ENCODE measurements around the gene GGTLC2. TPM values are rescaled to one million over a fixed set of nuclear protein-coding genes. Genes with fewer than 3 reads are reported as not detected.
"Not testable (repeated sequence)": the region's sequence is repeated elsewhere in the genome, so short reads cannot be mapped to it uniquely, and the experiment has no call there.

Gene GGTLC2
- not detected for total RNA-seq

- ATAC-seq (ENCODE audit: low read depth); H3K36me3 Mint-ChIP-seq; H3K27me3 Mint-ChIP-seq; H3K27ac Mint-ChIP-seq; DNase-seq; H3K9me3 Mint-ChIP-seq; H3K4me3 Mint-ChIP-seq; H3K4me1 Mint-ChIP-seq; POLR2A ChIA-PET: not testable (repeated sequence)
Measured at GRCh38 chr22:22644314-22644713, at the start of gene GGTLC2. GGTLC2 (plus strand) TSS chr22:22644614; CDS start chr22:22646346, 1,732 bp downstream.

- H3K27me3 Mint-ChIP-seq, result peaks cover 18% of the 10 kb centered on the region
- no peak for DNase-seq
- H3K27ac Mint-ChIP-seq, result no peak overlapping the region
- no peak overlapping the region for H3K4me3 Mint-ChIP-seq
- H3K36me3 Mint-ChIP-seq, result no peaks in the 10 kb centered on the region
- POLR2A ChIA-PET, result no interaction called here
- peaks cover 6% of the 10 kb centered on the region for H3K4me1 Mint-ChIP-seq
- no peaks in the 10 kb centered on the region for H3K9me3 Mint-ChIP-seq
- ATAC-seq (ENCODE audit: low read depth), result no peak
Measured at GRCh38 chr22:22595001-22595835, 49.2 kb upstream of the GGTLC2 start.

GRCh38 chr22:22598144-22598543 lies 46.3 kb upstream of the GGTLC2 start:
- Mint-ChIP-seq H3K4me1 (peaks cover 6% of the 10 kb centered on the region), H3K36me3 (no peaks in the 10 kb centered on the region), H3K27ac (no peak overlapping the region), H3K9me3 (no peaks in the 10 kb centered on the region), H3K4me3 (no peak overlapping the region), H3K27me3 (peaks cover 8% of the 10 kb centered on the region)
- ATAC-seq (ENCODE audit: low read depth), result no peak
- no peak for DNase-seq
- POLR2A ChIA-PET, result no interaction called here

- Mint-ChIP-seq H3K4me3 (no peak overlapping the region), H3K36me3 (no peaks in the 10 kb centered on the region), H3K9me3 (no peaks in the 10 kb centered on the region), H3K27ac (no peak overlapping the region), H3K4me1 (peaks cover 2% of the 10 kb centered on the region), H3K27me3 (peaks cover 10% of the 10 kb centered on the region)
- ATAC-seq (ENCODE audit: low read depth) (no peak), DNase-seq (no peak)
- POLR2A ChIA-PET, result no interaction called here
Measured at GRCh38 chr22:22599248-22599647, 45.2 kb upstream of the GGTLC2 start.

- POLR2A ChIA-PET, result no interaction called here
- ATAC-seq (ENCODE audit: low read depth), result no peak
- no peak for DNase-seq
- peaks cover 2% of the 10 kb centered on the region for H3K4me1 Mint-ChIP-seq
- H3K27me3 Mint-ChIP-seq, result peaks cover 10% of the 10 kb centered on the region
- H3K9me3 Mint-ChIP-seq, result no peaks in the 10 kb centered on the region
- no peaks in the 10 kb centered on the region for H3K36me3 Mint-ChIP-seq
- H3K27ac Mint-ChIP-seq, result no peak overlapping the region
- H3K4me3 Mint-ChIP-seq, result no peak overlapping the region
Measured at GRCh38 chr22:22600531-22601261, 43.7 kb upstream of the GGTLC2 start.

DNA sequence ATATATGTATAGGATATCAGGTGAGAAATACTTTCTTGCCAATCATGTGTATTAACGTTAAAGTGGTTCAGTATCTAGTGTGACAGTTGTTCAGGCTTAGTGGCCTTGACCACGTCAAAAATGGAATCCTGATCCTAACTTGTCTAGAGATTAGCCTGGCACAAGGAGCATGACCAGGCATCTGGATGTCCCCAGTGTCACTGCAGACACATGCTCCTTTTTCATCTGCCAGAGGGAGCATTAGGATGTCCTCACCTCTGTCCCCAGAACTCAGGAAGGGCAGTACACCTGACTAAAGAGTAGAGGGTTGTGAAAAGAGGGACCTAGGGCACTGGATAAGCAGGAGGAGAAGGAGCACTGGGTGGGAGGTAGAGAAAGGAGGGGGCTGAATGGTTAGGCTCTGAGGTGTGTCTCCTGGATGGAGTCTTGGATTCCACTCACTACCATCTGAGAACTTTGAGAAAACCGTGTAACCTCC lies 40.9 kb upstream of the GGTLC2 start:
- no peaks in the 10 kb centered on the region for H3K9me3 Mint-ChIP-seq
- H3K27me3 Mint-ChIP-seq, result peaks cover 14% of the 10 kb centered on the region
- no peak overlapping the region for H3K27ac Mint-ChIP-seq
- DNase-seq (no peak), ATAC-seq (ENCODE audit: low read depth) (no peak)
- H3K36me3 Mint-ChIP-seq, result no peaks in the 10 kb centered on the region
- no peak overlapping the region for H3K4me3 Mint-ChIP-seq
- peaks cover 2% of the 10 kb centered on the region for H3K4me1 Mint-ChIP-seq
- POLR2A ChIA-PET, result no interaction called here

DNA sequence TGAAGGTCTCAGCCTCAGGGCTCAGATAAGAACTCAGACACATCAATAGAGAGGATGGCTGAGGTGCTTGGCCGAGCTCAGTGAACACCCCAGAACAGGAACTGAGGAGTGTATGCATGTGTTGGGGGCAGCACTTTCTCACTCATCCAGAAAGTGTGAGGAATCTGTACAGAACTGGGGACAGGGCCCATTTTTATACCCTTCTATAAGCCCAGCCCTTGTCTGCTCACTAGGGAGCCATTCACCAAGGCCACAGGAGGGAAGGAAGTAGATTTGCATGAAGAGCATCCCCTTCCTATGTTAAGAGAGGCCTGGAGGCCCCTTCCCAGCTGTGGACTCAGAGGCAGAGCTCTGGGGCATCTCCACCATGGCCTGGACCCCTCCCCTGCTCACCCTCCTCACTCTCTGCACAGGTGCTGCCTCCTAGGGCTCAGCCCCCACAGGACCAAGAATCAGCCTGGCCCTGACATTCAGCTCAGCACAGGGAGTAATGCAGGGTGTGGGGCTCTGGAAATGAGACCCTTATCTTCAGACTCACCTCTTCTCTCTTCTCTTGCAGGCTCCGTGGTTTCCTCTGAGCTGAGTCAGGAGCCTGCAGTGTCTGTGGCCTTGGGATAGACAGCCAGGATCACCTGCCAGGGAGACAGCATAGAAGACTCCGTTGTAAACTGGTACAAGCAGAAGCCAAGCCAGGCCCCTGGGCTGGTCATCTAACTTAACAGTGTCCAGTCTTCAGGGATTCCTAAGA lies 39.9 kb upstream of the GGTLC2 start:
- H3K27ac Mint-ChIP-seq, result no peak overlapping the region
- H3K4me3 Mint-ChIP-seq, result no peak overlapping the region
- no peaks in the 10 kb centered on the region for H3K36me3 Mint-ChIP-seq

GRCh38 chr22:22605074-22605404 lies 39.4 kb upstream of the GGTLC2 start:
- no peak overlapping the region for H3K27ac Mint-ChIP-seq

More for the DNA sequence above, 39.9 kb upstream of the GGTLC2 start:
- POLR2A ChIA-PET, result no interaction called here
- ATAC-seq (ENCODE audit: low read depth), result no peak
- Mint-ChIP-seq H3K27me3 (peaks cover 13% of the 10 kb centered on the region), H3K9me3 (no peaks in the 10 kb centered on the region), H3K4me1 (no peaks in the 10 kb centered on the region)
- no peak for DNase-seq

GRCh38 chr22:22608022-22608421 lies 36.4 kb upstream of the GGTLC2 start:
- H3K27ac Mint-ChIP-seq; H3K4me3 Mint-ChIP-seq; H3K4me1 Mint-ChIP-seq; H3K9me3 Mint-ChIP-seq; DNase-seq; POLR2A ChIA-PET; H3K36me3 Mint-ChIP-seq; ATAC-seq (ENCODE audit: low read depth): not testable (repeated sequence)
- H3K27me3 Mint-ChIP-seq, result peaks cover 16% of the 10 kb centered on the region

More at GRCh38 chr22:22605074-22605404, 39.4 kb upstream of the GGTLC2 start:
- H3K9me3 Mint-ChIP-seq, result no peaks in the 10 kb centered on the region
- ATAC-seq (ENCODE audit: low read depth) (no peak), DNase-seq (no peak)
- POLR2A ChIA-PET, result no interaction called here
- H3K36me3 Mint-ChIP-seq, result no peaks in the 10 kb centered on the region
- no peaks in the 10 kb centered on the region for H3K4me1 Mint-ChIP-seq
- peaks cover 17% of the 10 kb centered on the region for H3K27me3 Mint-ChIP-seq
- no peak overlapping the region for H3K4me3 Mint-ChIP-seq

DNA sequence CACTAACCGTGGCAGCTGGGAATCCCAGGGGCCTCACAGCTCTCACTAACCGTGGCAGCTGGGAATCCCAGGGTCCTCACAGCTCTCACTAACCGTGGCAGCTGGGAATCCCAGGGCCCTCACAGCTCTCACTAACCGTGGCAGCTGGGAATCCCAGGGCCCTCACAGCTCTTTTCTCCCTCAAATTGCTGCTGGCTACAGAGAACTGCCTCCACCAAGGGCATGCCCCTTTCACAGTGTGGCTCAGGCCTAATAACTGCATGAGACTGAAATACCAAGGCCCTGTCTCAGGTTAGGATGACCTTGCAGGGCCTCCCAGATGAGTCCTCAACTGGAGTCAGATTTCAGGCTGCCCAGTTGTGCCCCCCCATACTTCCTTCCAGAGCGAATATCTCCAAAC lies 35.1 kb upstream of the GGTLC2 start:
- no peak overlapping the region for H3K27ac Mint-ChIP-seq
- no peak for ATAC-seq (ENCODE audit: low read depth)
- H3K36me3 Mint-ChIP-seq, result no peaks in the 10 kb centered on the region
- no peaks in the 10 kb centered on the region for H3K4me1 Mint-ChIP-seq
- peaks cover 16% of the 10 kb centered on the region for H3K27me3 Mint-ChIP-seq
- DNase-seq, result no peak
- H3K4me3 Mint-ChIP-seq, result no peak overlapping the region
- POLR2A ChIA-PET, result no interaction called here
- H3K9me3 Mint-ChIP-seq, result no peaks in the 10 kb centered on the region

DNA sequence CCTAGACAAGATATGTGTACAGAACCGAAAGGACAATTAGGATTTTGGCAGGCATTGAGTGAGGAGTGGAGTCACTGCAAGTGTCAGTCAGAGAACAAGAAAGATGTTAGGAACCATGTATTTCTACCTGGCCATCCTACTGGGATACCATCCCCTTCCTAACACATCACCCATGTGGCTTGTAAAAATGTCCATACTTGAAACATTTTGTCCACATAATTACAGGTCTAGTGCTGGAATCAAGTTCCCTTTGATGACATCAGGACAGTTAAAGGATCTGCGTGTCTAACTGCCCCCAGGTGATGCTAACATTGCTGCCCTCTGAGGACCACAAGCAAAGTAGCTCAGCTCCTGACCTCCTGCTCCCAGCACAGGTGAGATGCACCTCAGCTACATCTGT lies 31.9 kb upstream of the GGTLC2 start:
- Mint-ChIP-seq H3K27ac (no peak overlapping the region), H3K4me3 (no peak overlapping the region), H3K4me1 (peaks cover 5% of the 10 kb centered on the region), H3K36me3 (no peaks in the 10 kb centered on the region), H3K27me3 (peaks cover 14% of the 10 kb centered on the region), H3K9me3 (no peaks in the 10 kb centered on the region)
- DNase-seq (no peak), ATAC-seq (ENCODE audit: low read depth) (no peak)
- POLR2A ChIA-PET, result no interaction called here

- H3K27ac Mint-ChIP-seq, result no peak overlapping the region
- no peaks in the 10 kb centered on the region for H3K9me3 Mint-ChIP-seq
- peaks cover 5% of the 10 kb centered on the region for H3K4me1 Mint-ChIP-seq
- POLR2A ChIA-PET, result no interaction called here
- ATAC-seq (ENCODE audit: low read depth) (no peak), DNase-seq (no peak)
- no peak overlapping the region for H3K4me3 Mint-ChIP-seq
- no peaks in the 10 kb centered on the region for H3K36me3 Mint-ChIP-seq
- H3K27me3 Mint-ChIP-seq, result peaks cover 11% of the 10 kb centered on the region
Measured at GRCh38 chr22:22614065-22614464, 30.3 kb upstream of the GGTLC2 start.

DNA sequence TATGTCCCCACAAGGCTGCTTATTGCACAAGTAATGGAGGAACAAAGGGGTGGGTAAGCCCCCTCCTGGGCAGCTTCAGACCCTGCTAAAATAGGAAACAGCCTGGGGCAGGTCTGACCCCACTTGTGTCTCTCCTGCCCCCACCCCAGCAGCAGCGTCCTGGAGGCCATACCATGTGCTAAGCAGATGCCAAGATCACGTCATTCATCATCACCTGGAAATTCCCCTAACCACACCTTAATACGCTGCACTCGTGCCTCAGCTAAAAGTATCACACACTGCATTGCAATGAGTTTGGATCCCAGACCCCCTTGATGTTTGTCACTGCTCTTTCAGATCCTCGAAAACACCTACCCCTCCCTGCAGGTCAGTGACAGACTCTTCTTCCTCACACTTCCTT lies 27.8 kb upstream of the GGTLC2 start:
- H3K27me3 Mint-ChIP-seq, result peaks cover 2% of the 10 kb centered on the region
- H3K27ac Mint-ChIP-seq, result no peak overlapping the region
- no peaks in the 10 kb centered on the region for H3K9me3 Mint-ChIP-seq
- POLR2A ChIA-PET, result no interaction called here
- H3K4me1 Mint-ChIP-seq, result peaks cover 5% of the 10 kb centered on the region
- H3K36me3 Mint-ChIP-seq, result no peaks in the 10 kb centered on the region
- no peak overlapping the region for H3K4me3 Mint-ChIP-seq
- peak; percentile 18 for ATAC-seq (ENCODE audit: low read depth)
- DNase-seq, result no peak

Data from activated naive CD8-positive, alpha-beta T cell treated with anti-CD3 and anti-CD28 coated beads, Interleukin-2, amount 10 ng/mL, durations not matched to agents 7 days and 5 days (primary cell).